HG02938 (cell line): ENCODE measurements around the gene XAGE1B.
"Not testable (repeated sequence)": the region's sequence is repeated elsewhere in the genome, so short reads cannot be mapped to it uniquely, and the experiment has no call there.

ENCODE experiments used
- ATAC-seq: cut with Tn5 transposase; IDR thresholded peaks from one replicate; pipeline ENCODE4 v1.9.1; 2021; ENCODE audit warnings: mild to moderate bottlenecking, moderate library complexity; ENCODE audit not compliant: unreplicated experiment

XAGE1B gene

GRCh38 chrX:52516987-52517325 is at the start of gene XAGE1B:
TSS of gene XAGE1B (minus strand) at chrX:52517063. CDS start at chrX:52515527, 1,536 bp downstream.
- ATAC-seq = not testable (repeated sequence)

- no peak for ATAC-seq
These were observed 46.2 kb upstream of the XAGE1B start for GRCh38 chrX:52563105-52563504.

GRCh38 chrX:52558140-52558539 is 41.3 kb upstream of the XAGE1B start:
- ATAC-seq = no peak

- no peak for ATAC-seq
These were observed 39.9 kb upstream of the XAGE1B start for GRCh38 chrX:52556741-52557140.

- no peak for ATAC-seq
These were observed 37.3 kb upstream of the XAGE1B start for GRCh38 chrX:52553995-52554642.

- not testable (repeated sequence) for ATAC-seq
These were observed 31.9 kb upstream of the XAGE1B start for GRCh38 chrX:52548769-52549168.

- ATAC-seq = no peak
These were observed 27.4 kb upstream of the XAGE1B start for GRCh38 chrX:52544147-52544840.

- ATAC-seq = no peak
These were observed 25.4 kb upstream of the XAGE1B start for GRCh38 chrX:52542311-52542710.

GRCh38 chrX:52541051-52541450 is 24.2 kb upstream of the XAGE1B start:
- not testable (repeated sequence) for ATAC-seq

GRCh38 chrX:52516110-52516986 is 515 bp downstream of the XAGE1B start:
- not testable (repeated sequence) for ATAC-seq

- ATAC-seq = not testable (repeated sequence)
These were observed 5.7 kb downstream of the XAGE1B start for GRCh38 chrX:52511126-52511525.

- no peak for ATAC-seq
These were observed 6.9 kb downstream of the XAGE1B start for GRCh38 chrX:52509916-52510315.

- ATAC-seq = no peak
These were observed 9.5 kb downstream of the XAGE1B start for GRCh38 chrX:52507331-52507730.

- no peak for ATAC-seq
These were observed 12.3 kb downstream of the XAGE1B start for GRCh38 chrX:52504551-52504950.

- ATAC-seq = not testable (repeated sequence)
These were observed 15.5 kb downstream of the XAGE1B start for GRCh38 chrX:52501362-52501761.

GRCh38 chrX:52496419-52496772 is 20.5 kb downstream of the XAGE1B start:
- ATAC-seq = not testable (repeated sequence)

- not testable (repeated sequence) for ATAC-seq
These were observed 21.1 kb downstream of the XAGE1B start, which contains the start of gene XAGE1A for GRCh38 chrX:52495545-52496418. TSS of gene XAGE1A (plus strand) at chrX:52495808. CDS start at chrX:52497362, 1,554 bp downstream.

- ATAC-seq = not testable (repeated sequence)
These were observed 45.6 kb downstream of the XAGE1B start for GRCh38 chrX:52471301-52471700.
